Measurements from ENCODE around the gene DBNL. TPM values are rescaled to one million over a fixed set of nuclear protein-coding genes. Genes with fewer than 3 reads are reported as not detected.

Gene DBNL
- total and polyA plus RNA-seq, 11 donors, result 29.9 to 86.3 (median 42.9) TPM

- ATAC-seq (no peak), DNase-seq (no peak)
- peaks cover 0 to 45% (median 10%) of the 10 kb centered on the region in 12 donors for H3K4me1 ChIP-seq
- H3K9me3 ChIP-seq, result no peaks in the 10 kb centered on the region
- no peaks in the 10 kb centered on the region for H3K27me3 ChIP-seq
- TF ChIP-seq POLR2A (IDR thresholded peaks at IDR 0.05) (no peak), CTCF (IDR thresholded peaks at IDR 0.05) (no peak)
- 81 to 90% (median 86%) methylated on average over 7 to 8 of the region's 8 CpGs for WGBS, 4 donors
- H3K4me3 ChIP-seq, result no peak overlapping the region
- intact Hi-C loops (cut with DNase I), result no loop called here
- H3K27ac ChIP-seq, result peak overlapping the region in 3 of 12 donors; percentile 8 to 28 (median 18)
- H3K36me3 ChIP-seq, result peaks cover 0 to 96% (median 67%) of the 10 kb centered on the region in 9 donors
Measured at GRCh38 chr7:44050915-44051560, 6.5 kb downstream of the DBNL start.

GRCh38 chr7:44051611-44052220 lies 7.2 kb downstream of the DBNL start:
- Histone ChIP-seq H3K36me3 (peaks cover 0 to 96% (median 73%) of the 10 kb centered on the region in 9 donors), H3K27ac (peak overlapping the region in 4 of 12 donors; percentile 28 to 53 (median 42)), H3K9me3 (no peaks in the 10 kb centered on the region), H3K4me1 (peaks cover 0 to 38% (median 5%) of the 10 kb centered on the region in 12 donors), H3K27me3 (no peaks in the 10 kb centered on the region), H3K4me3 (no peak overlapping the region)
- intact Hi-C loops (cut with DNase I), result no loop called here
- DNase-seq (no peak), ATAC-seq (peak in 1 of 4 donors; percentile 25)
- WGBS, 4 donors, result 85 to 88% (median 87%) methylated on average over 5 of the region's 5 CpGs
- TF ChIP-seq CTCF (IDR thresholded peaks at IDR 0.05) (no peak), POLR2A (IDR thresholded peaks at IDR 0.05) (no peak)

- peaks cover 0 to 99% (median 80%) of the 10 kb centered on the region in 9 donors for H3K36me3 ChIP-seq
- H3K9me3 ChIP-seq, result no peaks in the 10 kb centered on the region
- DNase-seq (no peak), ATAC-seq (no peak)
- H3K27ac ChIP-seq, result peak overlapping the region in 2 of 12 donors; percentile 48 to 53
- no peak overlapping the region for H3K4me3 ChIP-seq
- WGBS, 4 donors, result 91 to 94% (median 93%) methylated on average over 12 of the region's 12 CpGs
- H3K27me3 ChIP-seq, result no peaks in the 10 kb centered on the region
- TF ChIP-seq POLR2A (IDR thresholded peaks at IDR 0.05) (no peak), CTCF (IDR thresholded peaks at IDR 0.05) (no peak)
- intact Hi-C loops (cut with DNase I), result no loop called here
- H3K4me1 ChIP-seq, result peaks cover 0 to 39% (median 4%) of the 10 kb centered on the region in 12 donors
Measured at GRCh38 chr7:44052771-44053365, 8.4 kb downstream of the DBNL start.

GRCh38 chr7:44056681-44057080 lies 12.2 kb downstream of the DBNL start:
- peak in 2 of 5 donors; percentile 4 to 15 for DNase-seq
- Histone ChIP-seq H3K4me3 (no peak overlapping the region), H3K27me3 (no peaks in the 10 kb centered on the region), H3K27ac (no peak overlapping the region), H3K4me1 (peaks cover 0 to 28% (median 2%) of the 10 kb centered on the region in 12 donors), H3K36me3 (peaks cover 2 to 100% (median 98%) of the 10 kb centered on the region in 9 donors), H3K9me3 (no peaks in the 10 kb centered on the region)
- WGBS, 4 donors, result 79 to 82% (median 80%) methylated on average over 5 to 7 of the region's 7 CpGs; no CpG with 5 or more reads in 1 of the 4 donors
- intact Hi-C loops (cut with DNase I), result no loop called here
- ATAC-seq, result no peak
- TF ChIP-seq CTCF (IDR thresholded peaks at IDR 0.05) (no peak), POLR2A (IDR thresholded peaks at IDR 0.05) (no peak)
